Left forelimb (tissue), 1 donor: ENCODE measurements around the gene CASTOR1.
A peak's percentile ranks its signal among the peaks of the same experiment; 100 is the strongest.
"Not testable (repeated sequence)": the region's sequence is repeated elsewhere in the genome, so short reads cannot be mapped to it uniquely, and the experiment has no call there.

Source experiments
- DNase-seq: peaks from one replicate; pipeline ENCODE4 v3.0.0-alpha.2; 2018; ENCODE audit warnings: low spot score

CASTOR1 gene

GRCh38 chr22:30289141-30289979 is at the start of gene CASTOR1:
Gene CASTOR1 (minus strand): TSS chr22:30289505. CDS start chr22:30289497, 8 bp downstream.
- DNase-seq, result peak; percentile 98

GRCh38 chr22:30338802-30339201 is 49.5 kb upstream of the CASTOR1 start:
- DNase-seq, result no peak

- not testable (repeated sequence) for DNase-seq
Measured at GRCh38 chr22:30338341-30338740, 49.0 kb upstream of the CASTOR1 start.

- DNase-seq, result no peak
Measured at GRCh38 chr22:30337461-30337778, 48.1 kb upstream of the CASTOR1 start.

- no peak for DNase-seq
Measured at GRCh38 chr22:30336752-30337460, 47.6 kb upstream of the CASTOR1 start.

- no peak for DNase-seq
Measured at GRCh38 chr22:30335236-30335635, 45.9 kb upstream of the CASTOR1 start.

GRCh38 chr22:30334646-30335045 is 45.3 kb upstream of the CASTOR1 start:
- no peak for DNase-seq

GRCh38 chr22:30333707-30334087 is 44.4 kb upstream of the CASTOR1 start:
- DNase-seq, result no peak

- no peak for DNase-seq
Measured at GRCh38 chr22:30332994-30333706, 43.8 kb upstream of the CASTOR1 start.

GRCh38 chr22:30332551-30332950 is 43.2 kb upstream of the CASTOR1 start:
- DNase-seq, result no peak

- DNase-seq, result no peak
Measured at GRCh38 chr22:30328466-30329049, 39.3 kb upstream of the CASTOR1 start.

- DNase-seq, result no peak
Measured at GRCh38 chr22:30327864-30328345, 38.6 kb upstream of the CASTOR1 start.

- peak; percentile 91 for DNase-seq
Measured at GRCh38 chr22:30326706-30327362, 37.5 kb upstream of the CASTOR1 start, which contains the start of gene TBC1D10A. Gene TBC1D10A (minus strand): TSS chr22:30326941. CDS start chr22:30326881, 60 bp downstream.

- DNase-seq, result peak; percentile 74
Measured at GRCh38 chr22:30326255-30326705, 37.0 kb upstream of the CASTOR1 start.

GRCh38 chr22:30325724-30326254 is 36.5 kb upstream of the CASTOR1 start:
- DNase-seq, result no peak

GRCh38 chr22:30325065-30325720 is 35.9 kb upstream of the CASTOR1 start:
- DNase-seq, result no peak

- no peak for DNase-seq
Measured at GRCh38 chr22:30324014-30324730, 34.9 kb upstream of the CASTOR1 start.

GRCh38 chr22:30323246-30323645 is 33.9 kb upstream of the CASTOR1 start:
- no peak for DNase-seq

GRCh38 chr22:30321461-30321860 is 32.2 kb upstream of the CASTOR1 start:
- DNase-seq, result no peak

- no peak for DNase-seq
Measured at GRCh38 chr22:30320021-30320556, 30.8 kb upstream of the CASTOR1 start.
